ENCODE measurements around the gene IL17RC.

IL17RC gene

DNA sequence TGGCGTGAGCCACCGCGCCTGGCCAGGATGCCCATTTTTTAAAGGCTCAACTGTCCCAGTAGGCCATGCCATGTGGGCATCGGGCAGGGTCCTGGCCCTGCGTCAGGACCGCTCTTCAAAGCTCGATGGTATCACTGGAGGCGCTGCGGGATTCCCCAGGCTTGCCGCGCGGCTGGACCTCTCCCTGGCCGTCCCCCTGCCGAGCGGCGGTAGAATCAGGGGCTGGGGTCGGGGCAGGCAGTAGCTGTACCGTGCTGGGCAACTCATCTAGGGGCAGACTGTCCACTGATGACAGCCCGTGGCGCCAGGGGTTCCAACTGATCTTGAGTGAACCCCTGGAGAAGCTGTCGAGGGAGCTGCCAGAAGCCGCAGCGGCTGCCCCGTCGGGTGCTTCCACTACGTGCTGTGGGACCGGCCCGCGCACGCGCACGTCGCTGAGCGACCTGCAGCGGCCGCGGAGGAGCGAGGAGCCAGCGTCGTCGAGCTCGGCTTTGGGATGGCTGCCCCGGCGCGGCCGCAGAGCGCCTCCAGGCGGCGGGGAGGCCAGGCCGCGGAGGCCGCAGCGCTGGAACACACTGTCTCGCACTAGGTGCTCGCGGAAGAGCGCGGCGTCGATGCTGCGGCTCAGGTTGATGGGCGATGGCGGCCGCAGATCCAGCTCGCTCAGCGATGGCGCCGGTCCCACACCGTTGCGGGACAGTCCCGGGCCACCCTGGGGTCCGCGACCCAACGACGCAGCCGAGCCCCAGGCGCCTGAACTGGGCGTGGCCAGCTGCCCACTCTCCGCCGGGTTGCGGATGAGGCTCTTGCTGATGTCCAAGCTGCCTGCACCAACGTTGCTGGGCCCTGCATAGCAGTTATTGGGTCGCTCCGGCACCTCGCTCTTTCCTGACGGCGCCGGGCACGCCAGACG, 29.5 kb downstream of the IL17RC start:
- peak; percentile 87 for DNase-seq (ENCODE audit: low spot score)

DNA sequence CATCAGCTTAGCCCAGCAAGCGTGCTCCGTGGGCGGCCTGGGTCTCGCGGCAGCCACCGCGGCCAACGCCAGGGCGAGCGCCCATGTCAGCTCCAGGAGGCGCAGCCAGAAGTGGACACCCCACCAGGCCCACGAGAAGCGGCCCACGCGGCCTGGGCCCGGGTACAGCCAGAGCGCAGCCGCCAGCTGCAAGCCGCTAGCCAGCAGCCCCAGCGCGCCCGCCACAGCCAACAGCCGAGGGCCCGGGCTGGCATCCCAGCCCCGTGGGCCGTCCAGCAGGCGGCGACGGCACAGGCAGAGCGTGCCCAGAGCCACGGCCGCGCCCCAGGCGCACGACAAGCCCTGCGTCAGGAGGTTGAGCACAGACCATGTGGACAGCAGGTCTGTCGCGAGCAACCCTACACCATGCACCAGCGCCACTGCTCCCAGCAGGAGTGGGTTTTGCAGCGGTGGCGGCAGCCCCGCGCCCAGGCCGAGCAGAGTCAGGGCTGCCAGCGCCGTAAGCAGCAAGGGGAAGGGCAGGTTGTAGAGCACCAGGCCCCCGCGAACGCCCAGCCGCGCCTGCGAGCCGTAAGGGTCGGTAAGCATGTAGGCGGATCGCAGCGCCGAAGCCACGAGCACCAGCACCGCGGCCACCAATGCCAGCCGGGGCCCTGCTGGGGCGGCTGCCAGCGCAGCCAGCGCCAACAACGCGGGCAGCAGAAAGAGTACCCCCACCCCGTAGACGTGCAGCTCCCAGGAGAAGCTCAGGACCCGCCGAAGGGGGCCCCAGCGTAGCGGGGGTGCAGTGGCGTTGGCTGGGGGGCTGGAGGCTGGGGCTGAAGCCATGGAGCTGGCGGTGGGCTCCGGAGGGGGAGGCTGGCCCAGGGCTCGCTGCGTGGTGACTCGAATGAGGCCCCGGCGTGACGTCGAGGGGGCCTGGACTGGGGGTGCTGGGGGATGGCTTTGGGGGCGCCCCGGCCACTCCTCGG, 30.4 kb downstream of the IL17RC start:
- no peak for DNase-seq (ENCODE audit: low spot score)

DNA sequence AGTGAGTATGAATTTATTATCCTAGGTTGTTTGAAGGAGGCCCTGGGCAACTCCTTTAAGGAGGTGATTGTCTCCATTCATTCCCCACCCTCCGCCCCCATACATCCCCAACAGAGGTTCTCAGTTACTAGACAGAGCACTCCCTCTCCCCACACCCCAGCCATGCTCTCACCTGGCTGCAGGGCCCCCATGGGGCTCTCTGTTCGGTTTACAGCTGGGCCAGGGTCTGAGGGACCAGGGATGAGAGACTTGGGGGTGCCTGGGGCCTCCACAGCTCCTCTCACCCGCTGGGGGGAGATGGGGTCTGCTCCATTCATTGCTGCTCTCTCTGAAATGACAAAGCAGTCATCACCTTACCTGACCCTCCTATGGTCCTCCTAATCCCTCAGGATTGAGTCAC, 31.7 kb downstream of the IL17RC start:
- no peak for DNase-seq (ENCODE audit: low spot score)

DNA sequence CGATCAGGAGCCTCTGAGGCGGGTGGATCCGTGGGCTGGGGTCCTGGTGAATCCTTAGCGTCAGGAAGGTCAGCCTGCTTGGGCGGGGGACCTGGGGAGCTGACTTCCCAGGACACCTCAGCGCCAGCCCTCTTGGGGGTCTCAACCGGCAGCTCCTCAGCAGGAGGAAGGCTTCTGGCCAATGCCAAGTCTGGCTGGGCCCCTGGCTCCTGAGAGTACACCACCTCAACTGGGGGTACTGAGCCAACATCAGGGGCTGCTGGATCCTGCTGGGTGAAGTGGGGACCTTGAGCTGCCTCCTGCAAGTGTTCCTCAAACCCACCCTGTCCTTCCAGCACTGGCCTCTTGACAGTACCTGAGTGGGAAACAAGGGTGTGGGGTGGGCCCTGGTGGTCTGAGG, 32.2 kb downstream of the IL17RC start:
- no peak for DNase-seq (ENCODE audit: low spot score)

DNA sequence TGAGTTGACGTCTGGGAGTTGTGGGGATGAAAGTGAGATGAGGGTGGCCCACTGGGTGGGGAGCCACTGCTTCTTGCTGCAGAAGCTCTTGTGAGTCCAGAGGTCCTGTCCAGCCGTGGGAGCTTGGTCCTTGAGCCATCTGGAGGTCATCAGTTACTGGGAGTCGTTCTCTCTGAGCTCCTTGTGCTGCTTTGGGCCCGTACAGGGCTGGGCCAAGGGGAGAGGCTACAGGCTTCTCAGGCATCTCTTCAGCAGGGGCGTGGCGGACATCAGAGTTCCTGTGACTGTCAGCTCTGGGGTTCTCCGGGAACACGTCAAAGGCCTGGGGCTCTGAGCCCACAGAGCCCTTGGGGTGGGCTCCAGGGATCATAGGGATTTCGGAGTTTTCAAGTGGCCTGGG, 32.7 kb downstream of the IL17RC start:
- DNase-seq (ENCODE audit: low spot score): no peak

DNA sequence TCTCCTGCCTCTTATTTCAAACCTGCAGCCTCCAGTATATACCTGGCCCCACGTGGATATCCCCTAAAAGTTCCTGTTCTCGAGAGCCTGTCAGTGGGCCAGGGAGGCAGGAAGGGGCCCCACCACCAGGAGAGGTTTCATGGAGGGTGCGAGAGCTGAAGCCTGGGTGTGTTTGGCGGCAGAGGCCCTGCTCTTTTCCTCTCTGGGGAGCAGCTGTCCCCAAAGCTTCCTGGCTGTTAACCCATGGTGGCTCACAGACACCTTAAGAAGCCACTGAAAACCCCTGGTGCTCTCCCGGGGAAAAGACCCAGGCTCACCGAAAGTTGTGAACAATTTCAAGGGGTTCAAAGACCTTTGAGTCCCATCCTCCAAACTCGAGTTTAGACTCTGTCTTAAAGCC, 34.2 kb downstream of the IL17RC start:
- DNase-seq (ENCODE audit: low spot score): no peak

DNA sequence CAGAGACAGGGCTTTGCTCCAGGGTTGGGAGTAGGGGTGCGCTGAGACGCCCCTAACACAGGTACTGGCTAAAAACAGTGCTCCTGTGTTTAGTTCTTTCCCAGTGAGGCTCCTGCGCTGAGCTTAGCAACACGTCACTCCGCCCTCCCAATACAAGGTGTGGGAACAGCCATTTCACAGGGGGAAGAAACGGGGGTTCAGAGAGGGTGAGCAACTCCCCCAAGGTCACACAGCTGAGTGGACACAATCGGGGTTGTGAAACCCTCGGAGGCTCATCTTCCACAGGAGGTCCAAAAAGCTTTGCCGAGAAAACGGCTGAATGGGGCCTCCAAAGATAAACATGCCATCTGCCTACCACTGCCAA, 34.7 kb downstream of the IL17RC start:
- DNase-seq (ENCODE audit: low spot score): no peak

DNA sequence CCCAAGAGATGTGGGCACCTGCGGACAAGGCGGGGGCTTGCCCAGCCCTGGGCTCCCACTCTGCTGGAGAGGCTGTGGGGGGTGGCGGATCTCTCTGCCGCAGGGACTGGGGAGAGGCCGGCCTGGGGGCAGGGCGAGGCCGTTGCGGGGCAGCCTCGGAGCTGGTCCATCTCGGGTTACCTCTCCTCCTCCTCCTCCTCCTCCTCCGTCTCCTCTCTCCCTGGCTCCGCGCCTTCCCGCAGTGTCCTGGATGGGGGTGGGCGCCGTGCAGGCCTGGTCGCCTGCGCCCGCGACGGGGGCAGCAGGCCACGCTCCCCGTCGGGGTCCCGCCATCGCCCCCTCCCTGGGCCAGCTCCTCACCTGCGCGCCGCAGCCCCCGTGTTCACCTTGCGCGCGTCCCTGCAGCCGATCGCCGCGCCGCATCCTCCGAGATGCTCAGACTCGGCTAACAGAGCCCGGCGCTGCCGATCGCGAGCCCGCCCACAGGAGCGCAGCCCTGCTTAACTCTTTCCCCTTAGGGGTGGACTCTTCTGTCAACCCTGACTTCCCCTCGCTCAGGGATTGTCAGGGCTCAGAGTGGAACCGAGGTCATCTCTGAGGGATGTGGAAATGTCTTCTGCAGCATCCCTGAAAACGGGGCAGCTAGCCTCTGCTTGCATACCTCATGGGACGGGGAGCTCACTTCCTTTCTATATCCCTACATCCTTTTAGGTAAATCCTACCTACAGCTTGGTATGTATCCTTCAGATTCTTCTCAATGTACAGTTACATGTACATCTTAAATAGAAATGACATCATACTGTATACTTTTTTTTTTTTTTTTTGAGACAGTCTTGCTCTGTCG, 35.3 kb downstream of the IL17RC start, which contains the start of gene PRRT3:
TSS of gene PRRT3 (minus strand) at position 447 of the 844 bp plus-strand sequence. CDS start 2,293 bp downstream, outside the sequence.
- peak; percentile 42 for DNase-seq (ENCODE audit: low spot score)

DNA sequence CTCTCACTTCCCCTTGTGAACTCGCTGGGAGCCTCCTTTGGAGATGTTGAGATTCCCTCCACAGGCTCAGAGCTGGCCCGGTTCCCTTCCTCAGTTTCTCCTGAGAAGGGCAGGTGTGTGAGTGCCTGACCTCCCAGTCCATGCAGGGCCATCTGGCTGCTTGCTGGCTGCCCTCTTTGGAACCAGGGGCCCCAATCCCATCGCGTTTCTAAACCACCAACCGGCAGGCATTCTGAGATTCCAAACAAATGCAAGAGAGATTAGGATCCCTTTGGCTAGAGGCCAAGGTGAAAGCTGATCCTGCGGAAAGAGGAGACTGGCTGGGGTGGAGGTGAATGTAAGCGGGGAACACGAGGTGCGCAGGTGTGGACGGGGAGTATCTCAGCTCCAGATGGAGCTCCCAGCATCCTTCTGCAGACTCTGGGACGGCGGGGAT, 38.2 kb downstream of the IL17RC start:
- DNase-seq (ENCODE audit: low spot score): no peak

DNA sequence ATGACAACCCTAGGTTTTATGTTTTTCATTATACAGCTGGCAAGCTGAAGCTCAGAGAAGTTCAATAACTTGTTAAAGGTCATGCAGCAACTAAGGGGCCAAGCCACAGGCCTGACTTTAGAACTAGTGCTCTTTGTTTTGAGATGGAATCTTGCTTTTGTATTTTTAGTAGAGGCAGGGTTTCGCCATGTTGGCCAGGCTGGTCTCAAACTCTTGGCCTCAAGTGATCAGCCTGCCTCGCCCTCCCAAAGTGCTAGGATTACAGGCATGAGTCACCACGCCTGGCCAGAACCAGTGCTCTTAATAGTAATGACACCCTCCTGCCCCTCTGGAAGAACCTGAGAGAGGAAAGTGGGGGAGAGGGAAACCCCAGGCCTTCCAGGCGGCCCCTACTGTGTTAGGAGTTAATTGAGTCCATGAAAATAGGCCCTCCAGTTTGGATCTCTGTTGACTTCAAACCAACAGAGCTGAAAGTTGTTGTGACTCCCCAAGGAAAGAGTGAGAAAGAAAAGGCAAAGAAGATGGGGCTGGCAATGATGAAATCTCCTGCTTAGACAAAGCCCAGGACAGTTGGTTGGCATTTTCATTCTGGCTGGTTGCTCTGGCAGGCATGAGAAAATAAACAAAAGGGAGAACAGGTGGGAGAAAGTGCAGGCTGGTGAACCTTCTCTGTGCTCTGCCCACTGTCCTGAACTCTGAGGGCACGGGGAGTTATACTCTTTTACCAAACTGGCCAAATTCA, 38.9 kb downstream of the IL17RC start:
- no peak for DNase-seq (ENCODE audit: low spot score)

DNA sequence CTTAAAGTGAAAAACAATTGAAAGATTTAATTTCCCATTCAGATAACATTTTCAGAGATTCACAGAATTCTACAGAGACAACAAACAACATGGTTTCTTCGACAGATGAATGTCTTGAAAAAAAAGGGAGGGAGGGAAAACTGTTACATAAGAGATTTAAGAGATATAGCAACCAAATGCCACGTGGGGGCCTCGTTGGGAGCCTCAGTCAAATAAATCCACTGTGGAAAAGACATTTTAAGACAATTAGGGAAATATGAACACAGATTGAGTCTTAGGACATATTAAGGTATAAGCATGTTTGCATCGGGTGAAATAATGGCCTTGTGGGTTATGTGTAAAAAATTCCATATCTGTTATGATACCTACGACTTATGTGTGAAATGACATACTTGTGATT, 40.3 kb downstream of the IL17RC start:
- no peak for DNase-seq (ENCODE audit: low spot score)

DNA sequence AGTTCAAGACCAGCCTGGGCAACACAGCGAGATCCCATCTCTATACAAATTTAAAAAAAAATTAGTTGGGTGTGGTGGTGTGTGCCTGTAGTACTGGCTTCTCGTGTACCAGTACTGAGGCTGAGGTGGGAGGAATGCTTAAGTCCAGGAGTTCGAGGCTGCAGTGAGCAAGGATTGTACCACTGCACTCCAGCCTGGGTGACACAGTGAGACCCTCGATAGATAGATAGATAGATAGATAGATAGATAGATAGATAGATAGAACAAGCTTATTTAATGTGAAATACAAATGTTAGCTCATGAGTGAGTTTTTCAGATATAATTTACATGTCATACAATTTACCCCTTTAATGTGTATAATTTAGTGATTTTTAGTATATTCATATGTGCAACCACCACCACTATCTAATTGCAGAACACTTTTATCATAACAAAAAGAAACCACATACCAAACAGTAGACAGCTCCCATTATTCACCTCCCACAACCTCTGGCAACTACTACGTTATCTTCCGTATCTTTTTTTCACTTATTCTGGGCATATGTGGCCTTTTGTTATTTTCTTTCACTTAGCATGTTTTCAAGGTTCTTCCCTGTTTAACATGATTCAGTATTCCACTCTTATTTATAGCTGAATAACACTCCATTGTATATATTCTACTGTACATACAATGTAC, 48.4 kb downstream of the IL17RC start:
- no peak for DNase-seq (ENCODE audit: low spot score)

DNA sequence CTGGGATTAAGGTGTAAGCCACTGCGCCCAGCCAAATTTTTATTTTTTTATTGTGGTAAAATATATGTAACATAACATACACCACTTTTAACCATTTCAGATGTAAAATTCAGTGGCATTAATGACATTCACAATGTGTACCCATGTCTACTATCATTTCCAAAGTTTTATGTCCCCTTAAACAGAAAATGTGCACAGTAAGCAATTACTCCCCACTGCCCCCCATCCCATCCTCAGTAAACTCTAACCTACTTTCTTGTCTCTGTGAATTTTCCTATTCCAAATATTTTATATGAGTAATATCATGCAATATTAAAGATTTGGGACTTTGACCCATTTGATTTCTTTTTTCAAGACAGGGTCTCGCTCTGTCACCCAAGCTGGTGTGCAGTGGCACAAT, 49.9 kb downstream of the IL17RC start:
- no peak for DNase-seq (ENCODE audit: low spot score)

DNA sequence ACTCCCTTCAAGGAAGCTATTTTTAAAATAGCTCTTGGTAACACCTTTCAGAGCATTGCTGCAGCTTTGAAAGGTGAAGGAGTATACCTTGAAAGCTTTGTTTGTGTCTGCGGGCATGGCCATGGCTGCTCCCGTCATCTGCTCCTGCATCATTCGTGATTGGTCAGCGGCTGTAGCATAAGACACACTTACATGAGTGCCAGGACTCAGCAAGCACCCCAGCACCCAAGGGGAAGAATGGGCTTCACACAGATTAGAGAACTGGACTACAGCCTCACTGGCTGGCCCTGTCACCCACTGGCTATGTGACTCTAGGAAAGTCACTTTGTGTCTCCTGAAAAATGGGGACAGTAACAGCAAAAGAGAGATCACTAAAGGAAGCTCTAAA, 52.7 kb downstream of the IL17RC start:
- no peak for DNase-seq (ENCODE audit: low spot score)

DNA sequence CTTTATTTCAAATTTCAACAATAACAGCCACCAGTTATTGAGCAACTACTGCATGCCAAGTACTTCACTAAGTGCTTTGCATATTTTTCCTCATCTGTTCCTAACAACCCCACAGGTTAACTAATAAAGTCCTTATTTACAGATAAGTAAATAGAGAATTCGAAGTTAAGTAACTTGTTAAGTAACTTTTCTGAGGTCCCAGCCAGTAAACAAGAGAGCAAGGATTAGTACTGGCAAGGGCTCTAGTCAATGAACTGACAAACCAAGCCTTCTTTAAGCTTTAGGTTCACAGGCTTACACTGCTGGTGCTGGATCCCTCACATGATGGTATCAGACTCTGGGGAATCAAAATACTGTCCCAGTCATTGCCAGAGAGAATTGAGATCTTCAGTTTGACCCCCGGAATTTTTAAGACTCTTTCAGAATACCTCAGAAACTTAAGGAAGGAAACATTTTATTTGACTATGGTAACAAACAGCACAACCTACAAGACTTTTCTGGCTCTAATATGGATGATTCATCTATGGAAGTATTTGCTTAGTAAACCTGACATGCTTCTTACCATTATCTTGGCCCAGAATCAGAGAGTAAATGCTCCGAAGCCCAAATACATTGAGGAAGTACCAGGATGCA, 53.2 kb downstream of the IL17RC start:
- DNase-seq (ENCODE audit: low spot score): no peak

DNA sequence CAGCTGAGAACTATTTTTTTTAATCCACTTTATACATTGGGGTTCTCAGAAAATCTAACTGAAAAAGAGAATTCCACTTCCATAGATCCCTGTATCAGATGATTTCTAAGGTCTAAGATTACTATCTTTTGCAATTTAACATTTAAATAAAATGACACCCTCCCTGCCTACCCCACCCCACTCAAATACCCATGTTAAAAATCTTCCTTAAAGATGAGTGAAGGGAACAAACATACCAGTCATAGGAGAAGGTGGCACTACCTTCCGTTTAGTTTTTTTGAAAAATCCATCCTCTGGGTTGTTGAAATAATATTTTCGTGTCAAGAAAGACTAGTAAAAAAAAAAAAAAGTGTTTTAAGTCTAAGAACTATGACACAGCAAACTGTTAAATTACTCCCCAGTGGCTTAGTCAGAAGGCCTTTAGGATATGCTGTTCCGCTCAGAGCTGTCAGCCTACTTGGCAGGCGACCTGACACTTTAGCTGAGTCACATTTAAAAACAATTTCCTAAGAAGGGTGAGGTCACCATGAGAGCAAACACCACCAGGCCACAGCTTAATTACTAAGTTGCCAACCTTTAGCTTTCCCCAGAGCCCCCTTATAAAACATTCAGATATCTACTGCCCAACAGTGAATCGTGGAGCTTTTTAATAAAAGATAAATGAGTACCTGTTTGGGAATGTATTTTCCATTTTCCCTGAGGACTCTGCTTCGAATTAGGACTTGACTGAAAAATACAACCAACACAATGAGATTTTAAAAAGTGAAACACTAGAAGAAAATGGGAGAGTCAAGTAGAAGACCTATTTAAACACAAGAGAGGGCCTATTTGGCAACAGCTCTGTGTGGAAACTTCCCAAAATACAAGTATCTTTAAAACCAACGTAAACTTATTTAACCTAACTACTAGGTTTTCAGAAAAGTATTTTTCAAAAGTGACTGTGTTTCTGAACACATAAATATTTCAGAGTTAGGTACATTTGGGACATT, 60.1 kb downstream of the IL17RC start:
- DNase-seq (ENCODE audit: low spot score): peak; percentile 56

DNA sequence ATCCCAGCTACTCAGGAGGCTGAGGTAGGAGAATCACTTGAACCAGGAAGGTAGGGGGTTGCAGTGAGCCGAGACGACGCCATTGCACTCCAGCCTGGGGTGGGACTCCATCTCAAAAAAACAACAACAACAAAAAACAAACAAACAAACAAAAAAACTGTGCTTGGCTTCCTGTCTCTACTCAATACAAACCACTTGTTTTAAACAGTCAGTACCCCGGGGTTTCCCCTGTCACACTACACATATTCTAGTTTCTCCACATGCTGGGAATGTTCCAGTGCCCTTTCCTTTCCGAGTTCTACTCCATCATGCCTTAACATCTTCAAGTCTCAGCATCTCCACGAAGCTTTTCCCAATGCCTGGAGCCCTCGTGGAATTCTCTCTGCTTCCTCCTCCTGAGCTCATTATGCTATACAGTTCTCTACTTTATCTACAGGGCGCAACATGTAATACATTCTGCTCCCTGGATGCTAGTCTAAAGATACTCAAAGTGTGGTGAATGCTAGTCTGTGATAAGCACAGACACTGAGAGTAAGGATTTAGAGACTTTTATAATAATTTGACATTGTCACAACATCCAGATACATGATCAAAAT, 61.9 kb downstream of the IL17RC start:
- DNase-seq (ENCODE audit: low spot score): no peak

DNA sequence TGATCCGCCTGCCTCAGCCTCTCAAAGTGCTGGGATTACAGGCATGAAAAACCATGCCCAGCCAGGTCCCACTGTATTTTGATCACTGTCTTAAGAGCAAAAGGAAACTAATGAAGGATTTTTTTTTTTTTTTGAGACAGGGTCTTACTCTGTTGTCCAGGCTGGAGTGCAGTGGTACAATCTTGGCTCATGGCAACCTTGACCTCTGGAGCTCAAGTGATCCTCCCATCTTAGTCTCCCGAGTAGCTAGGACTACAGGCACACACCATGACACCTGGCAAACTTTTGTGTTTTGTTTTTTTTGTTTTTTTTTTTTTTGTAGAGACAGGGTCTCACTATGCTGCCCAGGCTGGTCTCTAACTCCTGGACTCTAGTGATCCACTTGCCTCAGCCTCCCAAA, 63.4 kb downstream of the IL17RC start:
- DNase-seq (ENCODE audit: low spot score): no peak
